SIG-M5 treated with dmso at 0.1 percent for 504 hours (cell line): ENCODE results near the gene MTERF4.

Experiments used
- DNase-seq: peaks from one replicate; lab custom pipeline; 2025; ENCODE audit not compliant: unreplicated experiment; lab: John Stamatoyannopoulos, UW

MTERF4 gene, protein sequence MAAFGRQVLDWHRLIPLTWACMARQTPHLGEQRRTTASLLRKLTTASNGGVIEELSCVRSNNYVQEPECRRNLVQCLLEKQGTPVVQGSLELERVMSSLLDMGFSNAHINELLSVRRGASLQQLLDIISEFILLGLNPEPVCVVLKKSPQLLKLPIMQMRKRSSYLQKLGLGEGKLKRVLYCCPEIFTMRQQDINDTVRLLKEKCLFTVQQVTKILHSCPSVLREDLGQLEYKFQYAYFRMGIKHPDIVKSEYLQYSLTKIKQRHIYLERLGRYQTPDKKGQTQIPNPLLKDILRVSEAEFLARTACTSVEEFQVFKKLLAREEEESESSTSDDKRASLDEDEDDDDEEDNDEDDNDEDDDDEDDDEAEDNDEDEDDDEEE

DNA sequence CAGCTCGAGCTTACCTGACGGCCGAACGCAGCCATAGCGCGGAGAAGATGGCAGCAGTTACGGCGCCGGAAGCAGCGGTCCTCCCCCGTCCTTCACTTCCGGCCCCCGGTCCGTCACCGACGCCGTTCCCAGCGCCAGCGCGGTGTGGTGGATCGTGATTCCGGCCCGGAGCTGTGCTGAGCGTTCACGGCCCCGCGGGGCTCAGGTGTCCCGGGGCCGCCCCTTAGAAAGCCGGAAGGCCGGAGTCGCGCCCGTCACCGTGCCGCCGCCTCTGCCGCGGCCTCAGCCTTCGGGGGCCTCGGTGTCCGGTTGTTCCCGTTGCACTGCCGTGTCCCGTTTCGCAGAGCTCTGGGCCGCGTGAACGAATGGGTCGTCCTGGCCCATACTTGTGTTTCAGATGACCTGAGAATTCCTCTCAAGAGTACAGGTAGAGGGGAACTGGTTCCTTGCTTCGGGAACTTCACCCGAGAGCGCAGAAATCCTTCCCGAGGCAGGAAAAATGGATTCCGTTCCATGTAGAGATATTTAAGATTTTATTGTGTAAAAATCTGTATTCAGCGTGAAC, at the start of gene MTERF4:
MTERF4 (minus strand) TSS at position 49 of the 565 bp plus-strand sequence; CDS start at position 35, 14 bp downstream.
- DNase-seq: peak; percentile 79

DNA sequence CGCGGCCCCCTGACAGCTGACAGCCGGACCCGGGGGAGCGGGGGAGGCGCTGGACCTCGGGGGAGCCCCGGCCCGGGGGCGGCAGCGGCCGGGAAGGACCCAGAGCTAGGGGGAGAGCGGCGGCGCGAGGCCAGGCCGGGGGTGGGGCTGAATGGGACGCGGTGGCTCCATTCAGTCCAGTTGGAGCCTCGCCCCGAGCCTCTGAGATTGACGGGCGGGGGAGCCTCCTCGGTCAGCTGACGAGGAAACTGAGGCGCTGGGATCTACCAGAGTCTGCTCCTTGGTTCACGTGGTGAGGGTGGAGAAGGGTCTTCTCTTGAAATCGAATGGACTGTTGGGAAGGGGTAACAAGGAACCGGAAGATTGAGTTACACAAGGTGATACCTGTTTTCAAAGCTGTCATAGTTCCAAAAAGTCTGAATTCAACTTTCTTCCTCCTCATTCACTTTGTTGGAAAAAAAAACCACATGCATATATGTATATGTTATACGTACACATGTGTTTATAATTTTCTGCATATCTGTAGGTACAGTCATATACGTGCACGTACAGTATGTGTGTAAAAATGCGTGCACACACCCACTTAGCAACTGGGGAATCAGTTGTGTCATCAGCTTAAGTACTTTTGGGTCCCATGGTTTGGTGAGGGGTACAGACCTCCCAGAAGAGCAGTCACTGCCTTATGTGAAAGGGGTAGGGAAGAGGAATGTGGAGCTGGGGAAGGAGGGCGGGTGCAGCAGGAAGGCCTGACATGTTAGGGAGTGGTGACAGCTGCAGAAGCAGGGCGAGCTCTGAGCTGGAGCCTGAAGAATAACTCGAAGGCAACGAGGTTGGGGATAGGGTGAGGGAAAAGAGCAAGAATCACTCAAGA, 48.8 kb upstream of the MTERF4 start:
- no peak for DNase-seq

DNA sequence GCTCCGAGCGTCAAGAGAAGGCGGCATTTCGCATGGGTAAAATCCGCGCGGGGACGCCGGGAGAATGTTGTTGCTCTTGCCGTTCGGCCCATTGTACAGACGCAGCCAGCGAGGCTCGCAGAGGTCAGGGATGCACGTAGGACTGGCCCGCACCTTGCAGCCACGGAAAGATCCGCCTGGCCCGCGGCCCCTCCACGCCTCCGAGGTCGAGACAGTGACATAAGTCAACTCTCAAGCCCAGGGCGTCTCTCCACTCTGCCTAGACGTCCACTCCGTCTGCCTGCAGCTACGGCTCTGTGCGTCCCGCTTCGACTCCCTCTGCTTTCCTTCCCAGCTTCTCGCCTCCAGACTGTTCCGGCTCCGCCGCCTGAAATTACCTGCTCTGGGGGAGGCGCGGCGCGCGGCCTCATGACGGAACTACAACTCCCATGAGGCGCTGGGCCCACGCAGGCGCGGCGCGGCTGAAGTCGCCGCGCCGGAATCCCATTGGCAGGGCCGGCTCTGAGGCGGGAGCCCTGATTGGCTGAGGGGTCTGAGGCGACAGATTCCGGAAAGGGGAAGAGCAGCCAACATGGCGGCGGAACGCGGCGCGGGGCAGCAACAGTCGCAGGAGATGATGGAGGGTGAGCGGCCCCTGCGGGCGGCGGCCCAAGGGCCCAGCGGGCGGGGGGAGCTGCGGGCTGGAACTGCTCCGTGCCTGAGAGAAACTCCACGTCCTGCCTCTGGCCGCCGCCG, 48.0 kb upstream of the MTERF4 start, which contains the start of gene PPP1R7:
PPP1R7 (plus strand) TSS at position 543 of the 735 bp plus-strand sequence; CDS start at position 572, 29 bp downstream.
- DNase-seq: peak; percentile 97

DNA sequence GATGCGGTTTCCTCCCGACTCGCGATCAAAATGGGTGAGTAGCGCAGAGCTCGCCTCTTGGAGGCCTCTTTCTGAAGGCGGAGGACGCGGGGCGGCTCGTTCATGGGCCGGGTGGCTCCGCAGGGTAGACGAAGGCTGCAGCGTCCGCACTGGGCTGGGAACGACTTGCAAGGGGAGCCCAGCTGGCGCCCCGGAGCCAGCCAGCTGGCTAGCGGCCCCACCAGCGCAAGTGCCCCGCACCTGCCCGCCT, 47.5 kb upstream of the MTERF4 start:
- no peak for DNase-seq

DNA sequence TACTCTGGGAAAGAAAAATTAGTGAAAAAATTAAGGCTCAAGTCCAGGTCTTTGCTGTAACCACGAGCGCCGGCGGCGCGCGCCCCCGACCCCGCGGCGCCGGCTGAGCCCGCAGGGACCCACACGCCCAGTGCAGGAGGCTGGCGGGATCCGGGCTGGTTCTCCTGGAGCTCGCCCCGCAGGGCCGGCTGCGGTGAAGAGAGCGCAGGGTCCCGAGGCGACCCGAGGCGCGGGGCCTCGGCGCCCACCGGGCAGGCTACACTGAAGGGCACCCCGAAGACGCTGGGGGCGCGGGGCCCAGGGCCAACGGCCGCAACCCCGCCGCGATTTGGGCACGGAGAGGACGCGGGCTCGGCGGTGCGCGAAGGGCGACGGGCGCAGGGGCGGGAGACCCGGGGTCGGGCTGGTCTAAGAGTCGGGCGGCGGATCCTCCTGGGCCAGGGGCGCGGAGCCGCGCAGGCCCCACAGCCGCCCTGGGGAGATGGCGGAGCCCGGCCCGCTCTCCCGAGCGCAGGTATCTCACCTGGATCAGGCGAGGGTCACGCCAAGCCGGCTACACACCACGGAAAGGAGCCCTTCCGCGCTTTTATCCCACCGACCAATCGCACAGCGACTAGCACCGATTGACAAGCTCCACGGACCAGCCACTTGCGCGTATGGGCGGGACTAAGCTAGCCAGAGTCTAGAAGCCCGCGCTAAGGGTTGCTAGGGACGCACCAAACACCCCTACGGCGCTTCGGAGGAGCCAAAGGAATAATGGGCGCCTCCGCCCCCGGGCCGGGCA, 47.0 kb upstream of the MTERF4 start, which contains the start of gene PASK:
PASK (minus strand) TSS at position 582 of the 784 bp plus-strand sequence. CDS start 6,440 bp downstream, outside the sequence.
- peak; percentile 98 for DNase-seq

DNA sequence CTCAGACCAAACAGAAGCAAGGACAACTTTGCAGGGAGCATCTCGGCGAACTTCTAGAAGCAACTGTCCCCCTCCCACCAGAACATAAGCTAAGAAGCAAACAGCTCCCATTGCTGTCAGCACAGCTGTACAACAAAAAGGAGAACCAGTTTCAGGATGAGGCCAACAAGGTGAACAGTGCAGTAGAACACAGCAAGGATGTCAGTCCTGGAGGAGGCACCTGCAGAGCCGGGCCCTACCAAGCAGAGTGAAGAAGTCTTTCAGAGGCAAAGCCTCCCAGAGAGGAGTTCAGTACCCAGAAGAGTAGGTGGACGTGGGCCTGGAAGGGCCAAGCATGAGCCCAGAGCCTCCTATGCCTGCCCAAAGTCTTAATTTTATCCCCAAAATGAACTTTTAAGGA, 46.2 kb upstream of the MTERF4 start:
- peak; percentile 31 for DNase-seq

DNA sequence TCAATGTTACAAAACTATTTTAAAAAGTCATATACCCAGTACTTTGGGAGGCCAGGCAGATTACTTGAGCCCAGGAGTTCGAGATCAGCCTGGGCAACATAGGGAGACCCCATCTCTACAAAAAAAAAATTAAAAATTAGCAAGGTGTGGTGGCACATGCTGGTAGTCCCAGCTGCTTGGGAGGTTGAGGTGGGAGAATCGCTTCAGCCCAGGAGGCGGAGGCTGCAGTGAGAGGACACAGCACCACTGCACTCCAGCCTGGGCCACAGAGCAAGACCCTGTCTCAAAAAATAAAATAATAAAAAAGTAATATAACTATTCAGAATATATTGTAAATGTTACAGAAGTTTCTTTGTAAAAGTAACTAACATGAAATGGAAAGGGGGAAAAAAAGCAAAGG, 45.2 kb upstream of the MTERF4 start:
- no peak for DNase-seq

DNA sequence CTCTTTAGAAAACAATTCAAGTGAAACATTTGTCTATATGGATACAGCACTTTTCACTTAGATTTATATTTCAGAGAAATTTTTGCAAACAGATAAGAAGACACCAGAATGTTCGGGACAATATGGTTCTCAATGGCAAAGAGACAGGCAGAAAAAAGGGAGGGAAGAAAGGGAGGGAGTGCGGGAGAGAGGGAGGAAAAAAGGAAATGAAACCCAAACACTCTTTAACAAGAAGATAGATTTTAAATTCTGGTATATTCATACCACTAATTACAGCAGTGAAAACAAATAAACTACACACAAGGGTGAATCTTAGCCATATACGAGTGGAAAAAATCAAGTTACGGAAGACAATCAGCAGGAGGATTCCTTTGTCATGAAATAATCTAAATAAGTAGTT, 44.2 kb upstream of the MTERF4 start:
- no peak for DNase-seq

DNA sequence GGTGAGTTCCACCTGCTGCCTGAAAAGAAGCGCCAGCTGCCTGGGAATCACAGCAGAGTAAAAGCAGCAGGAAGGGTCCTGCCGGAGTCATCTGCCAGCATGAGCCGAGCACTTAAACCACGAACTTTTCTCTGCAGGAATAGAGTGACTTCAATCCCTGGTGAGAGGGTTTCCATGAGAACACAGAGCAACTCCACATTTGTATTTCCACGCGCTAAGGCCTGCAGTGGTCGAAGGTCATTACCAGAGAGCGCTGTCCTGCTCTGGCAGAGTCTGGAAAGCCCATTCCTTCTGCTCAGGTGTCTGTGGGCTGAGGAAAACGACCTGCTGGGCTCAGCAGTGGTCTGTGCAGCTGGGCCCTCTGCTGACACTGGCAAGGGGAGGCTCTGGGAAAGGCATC, 40.5 kb upstream of the MTERF4 start:
- no peak for DNase-seq

DNA sequence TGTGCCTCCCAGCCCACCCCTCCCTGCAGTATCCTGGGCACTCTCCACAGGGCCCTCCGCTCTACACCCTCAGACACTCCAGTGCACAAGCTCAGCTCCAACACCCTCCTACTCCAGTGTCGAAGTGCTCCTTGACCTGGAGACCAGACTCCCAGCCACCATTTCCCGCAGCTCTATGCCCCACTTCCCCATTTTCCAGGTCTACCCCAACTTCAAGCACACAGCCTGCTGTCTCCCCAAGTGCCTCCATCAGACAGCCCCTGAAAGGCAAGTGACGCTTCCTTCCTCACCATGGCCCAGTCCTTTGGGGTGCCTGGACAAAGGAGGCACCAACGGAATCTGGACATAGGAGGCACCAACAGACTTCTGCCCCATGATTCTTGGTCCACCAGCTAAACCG, 40.0 kb upstream of the MTERF4 start:
- DNase-seq: no peak

DNA sequence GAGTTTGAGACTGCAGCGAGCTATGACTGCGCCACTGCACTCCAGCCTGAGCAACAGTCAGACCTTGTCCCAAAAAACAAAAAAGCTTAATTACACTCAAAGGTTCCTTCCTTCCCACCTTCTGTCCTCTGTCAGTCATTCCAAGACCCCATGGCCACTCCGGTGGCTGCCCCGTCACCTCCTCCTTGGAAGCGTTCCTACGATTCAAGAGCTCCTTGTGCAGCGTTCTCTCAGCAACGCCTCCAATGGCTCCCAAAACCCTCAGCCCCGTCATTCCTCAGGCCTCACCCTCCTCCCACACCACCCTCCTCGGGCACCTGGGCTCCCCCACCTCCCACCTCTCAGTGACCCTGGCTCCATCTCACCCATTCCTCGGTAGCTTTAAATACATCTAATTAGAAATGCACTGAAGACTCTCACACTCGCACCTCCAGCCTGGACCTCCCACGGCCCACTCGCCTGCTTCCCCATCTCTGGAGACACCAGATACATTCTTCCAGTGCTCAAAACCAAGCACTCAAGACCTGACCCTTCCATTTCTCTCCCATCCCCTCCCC, 39.2 kb upstream of the MTERF4 start:
- no peak for DNase-seq

DNA sequence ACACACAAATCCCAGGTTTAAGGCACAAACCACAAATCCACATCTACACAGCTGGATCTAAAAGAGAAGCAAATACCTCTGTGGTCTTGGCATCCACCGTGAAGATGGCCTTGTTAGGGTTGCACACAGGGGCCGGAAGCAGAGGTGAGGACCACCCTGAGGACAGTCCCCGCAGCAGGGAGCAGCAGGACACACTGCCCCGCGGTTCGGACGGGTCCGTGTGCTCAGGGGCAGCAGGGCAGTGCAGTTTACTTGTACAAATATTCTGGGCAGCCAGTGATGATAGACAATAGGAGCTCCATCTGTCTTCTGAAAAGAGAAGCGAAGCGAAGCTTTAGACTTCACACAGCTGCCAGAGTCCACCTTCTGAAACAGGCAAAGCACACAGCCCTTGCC, 38.4 kb upstream of the MTERF4 start:
- DNase-seq: no peak

DNA sequence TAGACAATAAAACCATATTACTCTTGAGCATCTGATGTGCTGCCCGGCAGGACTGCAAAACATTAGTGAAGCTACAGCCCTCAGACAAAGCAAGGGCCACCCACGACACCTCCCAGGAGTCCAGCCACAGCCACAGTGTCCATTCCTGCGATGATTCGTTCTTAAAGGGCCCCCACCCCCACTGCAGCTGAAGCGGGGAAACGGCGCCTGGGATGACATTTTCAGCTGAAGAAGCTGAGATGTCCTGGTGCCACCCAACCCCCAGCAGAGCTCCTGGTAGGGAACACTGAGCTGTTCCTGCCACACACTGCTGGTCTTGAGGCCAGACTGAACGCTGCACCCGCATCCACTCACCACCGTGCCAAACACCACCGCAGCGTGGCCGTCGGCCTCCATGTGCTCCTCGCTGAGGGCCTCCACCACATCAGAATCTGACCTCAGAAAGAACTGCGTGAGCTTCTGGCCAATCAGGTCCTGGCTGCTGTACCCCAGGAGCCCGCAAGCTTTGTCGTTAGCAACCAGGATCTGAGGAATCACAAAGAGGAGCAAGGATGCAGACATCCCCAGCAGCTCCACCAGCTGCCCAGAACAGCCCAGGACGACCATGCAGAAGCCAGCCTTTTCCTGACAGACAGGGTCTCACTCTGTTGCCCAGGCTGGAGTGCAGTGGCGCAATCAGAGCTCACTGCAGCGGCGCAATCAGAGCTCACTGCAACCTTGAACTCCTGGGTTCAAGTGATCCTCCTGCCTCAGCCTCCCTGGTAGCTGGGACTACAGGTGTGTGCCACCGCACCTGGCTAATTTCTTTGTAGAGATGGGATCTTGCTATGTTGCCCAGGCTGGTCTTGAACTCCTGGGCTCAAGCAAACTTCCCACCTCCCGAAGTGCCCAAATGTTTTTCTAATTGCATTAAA, 37.7 kb upstream of the MTERF4 start:
- DNase-seq: no peak

DNA sequence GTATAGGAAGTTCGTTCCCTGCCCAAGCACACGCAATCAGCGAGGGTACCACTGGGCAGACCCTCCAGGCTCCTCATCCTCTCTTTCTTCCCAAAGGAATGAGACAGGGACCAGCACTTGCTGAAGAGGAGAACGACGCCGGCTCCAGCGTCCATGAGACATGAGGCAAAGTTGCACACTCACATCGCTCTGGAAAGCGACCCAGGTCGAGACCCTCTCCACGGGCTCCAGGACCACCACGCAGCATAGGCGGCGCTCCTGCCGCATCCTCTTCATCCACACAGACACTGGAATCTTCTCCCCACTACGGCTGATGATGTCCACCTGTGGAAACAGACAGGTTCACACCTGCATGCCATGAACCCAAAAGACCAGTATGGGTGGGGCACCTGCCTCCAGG, 36.4 kb upstream of the MTERF4 start:
- DNase-seq: no peak

DNA sequence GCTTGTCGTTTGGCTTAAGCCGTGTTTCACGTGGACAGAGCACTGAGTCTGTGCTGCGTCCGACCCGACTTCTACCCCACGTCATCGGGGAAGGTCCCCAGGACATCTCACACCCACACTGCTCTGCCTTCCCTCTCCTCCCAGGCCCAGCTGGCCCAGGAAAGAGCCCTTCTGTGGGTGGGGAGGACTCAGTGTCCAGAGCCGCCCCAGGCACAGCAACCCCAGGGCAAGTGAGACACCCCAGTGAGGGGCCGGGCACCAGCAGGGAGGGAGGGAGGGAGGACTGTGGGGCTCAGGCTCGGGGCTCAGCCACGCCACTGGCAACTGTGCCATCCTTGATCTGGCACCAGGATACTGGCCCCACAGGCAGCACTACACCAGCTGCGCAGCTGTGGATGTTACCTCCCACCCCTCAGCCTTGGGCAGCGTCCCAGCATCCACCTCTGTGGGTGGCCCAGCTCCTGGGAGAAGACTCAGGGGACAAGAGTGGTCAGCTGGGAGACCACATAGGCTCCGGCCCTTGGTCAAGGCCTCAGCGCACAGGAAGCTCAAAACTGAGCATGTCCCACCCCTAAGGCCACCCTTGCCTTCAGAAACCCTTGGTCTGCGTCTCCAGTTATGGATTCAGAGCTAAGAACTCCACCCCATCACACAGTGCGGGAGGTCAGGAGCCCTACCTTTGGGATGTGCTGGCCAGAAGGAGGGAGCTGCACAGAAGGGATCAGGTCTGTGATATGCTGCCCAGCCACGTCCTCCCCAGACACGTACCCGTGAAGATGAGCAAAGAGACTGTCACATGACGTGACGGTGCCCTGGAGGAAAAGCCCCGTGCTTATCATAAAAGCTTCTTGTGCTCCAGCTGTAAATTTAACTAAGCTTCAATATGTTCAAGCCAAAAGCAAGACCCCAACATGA, 35.4 kb upstream of the MTERF4 start:
- DNase-seq: no peak

DNA sequence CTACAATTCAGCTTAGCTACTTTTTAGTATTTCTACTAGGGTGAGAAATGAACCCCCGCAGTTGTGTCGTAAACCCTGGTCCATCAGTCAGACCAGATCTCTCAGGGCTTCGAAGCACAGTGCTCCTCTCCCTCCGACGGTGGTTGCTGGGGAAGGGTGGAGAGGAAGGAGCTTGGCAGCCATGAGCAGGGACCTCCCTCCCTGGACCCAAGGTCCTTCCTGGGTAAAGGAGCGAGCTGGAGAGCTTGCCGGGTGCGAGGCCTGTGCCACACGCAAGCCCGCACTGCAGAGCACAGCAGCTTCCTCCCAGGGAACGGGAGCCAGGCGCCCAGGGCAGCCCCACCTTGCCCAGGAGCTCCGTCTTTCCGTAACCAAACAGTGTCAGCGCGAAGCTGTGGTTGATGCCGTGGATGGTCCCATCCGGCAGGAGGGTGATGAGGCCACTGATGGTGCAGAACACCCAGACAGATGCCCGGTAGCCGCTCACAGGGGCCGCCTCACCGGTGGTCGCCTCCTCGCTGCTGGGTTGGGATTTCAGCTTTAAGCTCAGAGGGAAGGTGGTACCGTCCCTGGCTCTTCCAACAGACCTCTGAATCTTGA, 34.7 kb upstream of the MTERF4 start:
- DNase-seq: no peak

DNA sequence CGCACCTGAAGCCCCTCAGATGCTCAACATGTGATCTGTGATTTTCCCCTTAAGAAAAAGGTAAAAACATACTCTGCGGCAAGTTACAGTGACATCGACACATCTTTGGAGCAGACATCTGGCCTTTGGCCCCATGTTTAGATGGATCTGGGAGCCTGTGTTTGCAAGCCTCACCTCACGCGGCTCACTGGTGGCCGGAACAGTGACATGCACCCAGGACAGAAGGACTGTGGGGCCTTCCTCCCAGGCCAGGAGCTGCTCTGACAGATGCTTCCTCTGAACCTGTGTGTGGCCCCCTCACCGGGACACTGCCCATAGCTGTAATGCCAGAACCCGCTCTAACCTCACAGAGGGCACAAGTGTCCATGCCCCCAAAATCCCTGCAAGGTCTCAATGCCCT, 34.1 kb upstream of the MTERF4 start:
- no peak for DNase-seq

DNA sequence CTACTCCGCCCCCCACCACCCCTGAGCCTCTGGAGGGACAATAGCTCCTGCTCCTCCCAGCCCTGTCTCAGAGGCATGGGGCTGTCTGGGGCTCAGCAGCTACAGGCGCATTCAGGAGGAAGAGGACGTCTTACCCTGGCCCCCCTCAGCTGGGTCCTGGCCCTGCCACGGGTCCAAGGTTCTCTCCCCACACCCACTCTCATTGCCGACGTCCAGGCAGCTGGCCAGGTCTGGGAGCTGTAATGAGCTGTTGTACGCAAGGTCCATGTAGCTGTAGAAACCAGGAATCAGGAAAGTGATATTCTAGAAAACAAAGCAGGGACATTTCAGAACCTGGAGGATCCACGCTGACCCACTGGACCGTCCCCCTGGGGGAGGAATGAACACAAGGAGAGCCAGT, 33.6 kb upstream of the MTERF4 start:
- DNase-seq: no peak
